Neural cell (in vitro differentiated cells): ENCODE data around the gene PUM1. TPM values are rescaled to one million over a fixed set of nuclear protein-coding genes. Genes with fewer than 3 reads are reported as not detected.

Experiments
- H2AFZ ChIP-seq: fragments of 200-600, 300-800 bp; sonication (generic), shearing (Covaris generic); 2 replicates; pipeline ENCODE4 v1.6.0; 2014; ENCODE audit warnings: low read depth, mild to moderate bottlenecking, antibody characterized with exemption, low read length, moderate library complexity
- H3F3A ChIP-seq: fragments of 200-600 bp; shearing (Covaris generic); 2 replicates; pipeline ENCODE4 v1.6.1; 2016; ENCODE audit warnings: mild to moderate bottlenecking, moderate library complexity, mixed read lengths, antibody characterized with exemption, low read length; ENCODE audit not compliant: insufficient read depth, poor library complexity, severe bottlenecking
- H3K27ac ChIP-seq: fragments of 200-600, 300-800 bp; sonication (generic), shearing (Covaris generic); 2 replicates; pipeline ENCODE4 v1.5.1; 2014; ENCODE audit warnings: mild to moderate bottlenecking, low read length, moderate library complexity
- H3K27me3 ChIP-seq: fragments of 300-800, 200-600 bp; sonication (generic), shearing (Covaris generic); 2 replicates; pipeline ENCODE4 v1.6.0; 2014; ENCODE audit warnings: mild to moderate bottlenecking, low read depth, low read length, moderate library complexity; ENCODE audit not compliant: insufficient read depth
- H3K36me3 ChIP-seq: fragments of 300-800, 200-600 bp; sonication (generic), shearing (Covaris generic); 2 replicates; pipeline ENCODE4 v1.5.1; 2014; ENCODE audit warnings: mild to moderate bottlenecking, antibody characterized with exemption, low read length, moderate library complexity; ENCODE audit not compliant: insufficient read depth
- H3K4me2 ChIP-seq: fragments of 300-800, 200-600 bp; sonication (generic), shearing (Covaris generic); 2 replicates; pipeline ENCODE4 v1.6.0; 2014; ENCODE audit warnings: mild to moderate bottlenecking, low read length
- H3K4me3 ChIP-seq: fragments of 300-800, 200-600 bp; sonication (generic), shearing (Covaris generic); 2 replicates; pipeline ENCODE4 v1.5.1; 2014; ENCODE audit warnings: mild to moderate bottlenecking, low read length, moderate library complexity
- H3K79me2 ChIP-seq: fragments of 200-600 bp; shearing (Covaris generic); replicated peaks from 2 replicates; pipeline ENCODE4 v1.6.0; 2014; ENCODE audit warnings: mild to moderate bottlenecking, low read length, moderate library complexity; ENCODE audit not compliant: insufficient read depth
- H3K9ac ChIP-seq: fragments of 300-800, 200-600 bp; sonication (generic), shearing (Covaris generic); 2 replicates; pipeline ENCODE4 v1.6.1; 2016; ENCODE audit warnings: mild to moderate bottlenecking, low read length, mixed read lengths
- H3K9me2 ChIP-seq: fragments of 200-600 bp; shearing (Covaris generic); 2 replicates; pipeline ENCODE4 v1.6.1; 2016; ENCODE audit warnings: mild to moderate bottlenecking, low read length, mixed read lengths; ENCODE audit not compliant: insufficient read depth
- H3K9me3 ChIP-seq: fragments of 200-600, 300-800 bp; sonication (generic), shearing (Covaris generic); 2 replicates; pipeline ENCODE4 v1.6.1; 2016; ENCODE audit warnings: mild to moderate bottlenecking, mixed run types, low read length, moderate library complexity, mixed read lengths
- H4K20me1 ChIP-seq: fragments of 200-600 bp; shearing (Covaris generic); 2 replicates; pipeline ENCODE4 v1.6.1; 2016; ENCODE audit warnings: mild to moderate bottlenecking, mixed run types; ENCODE audit not compliant: insufficient read depth
- EP300 ChIP-seq: fragments of 450-650 bp; conservative IDR thresholded peaks from 2 replicates; pipeline ENCODE4 v1.6.1; 2014; ENCODE audit warnings: antibody characterized with exemption, mild to moderate bottlenecking, moderate library complexity; ENCODE audit not compliant: poor library complexity, severe bottlenecking
- EZH2 ChIP-seq: fragments of 200-600, 300-800 bp; shearing (Covaris generic), sonication (generic); IDR thresholded peaks from 2 replicates; pipeline ENCODE4 v1.6.1; 2014; ENCODE audit warnings: antibody characterized with exemption, low read length, borderline replicate concordance, mild to moderate bottlenecking; ENCODE audit not compliant: insufficient read depth, poor library complexity, severe bottlenecking
- MXI1 ChIP-seq: fragments of 450-650 bp; conservative IDR thresholded peaks from 2 replicates; pipeline ENCODE4 v1.6.1; 2014; ENCODE audit warnings: antibody characterized with exemption, mild to moderate bottlenecking; ENCODE audit not compliant: poor library complexity, severe bottlenecking
- POLR2AphosphoS5 ChIP-seq: IDR thresholded peaks from 2 replicates; pipeline ENCODE4 v1.6.1; 2012
- RAD21 ChIP-seq: fragments of 450-650 bp; conservative IDR thresholded peaks from 2 replicates; pipeline ENCODE4 v1.6.1; 2014; ENCODE audit warnings: antibody characterized with exemption, mild to moderate bottlenecking, moderate library complexity
- SMC3 ChIP-seq: fragments of 450-650 bp; conservative IDR thresholded peaks from 2 replicates; pipeline ENCODE4 v1.6.1; 2014; ENCODE audit warnings: antibody characterized with exemption, mild to moderate bottlenecking, moderate library complexity; ENCODE audit not compliant: poor library complexity
- TAF1 ChIP-seq: IDR thresholded peaks from 2 replicates; pipeline ENCODE4 v1.6.1; 2012; ENCODE audit warnings: low read depth
- polyA plus RNA-seq: library from polyadenylated mRNA; depleted of rRNA; stranded (reverse); fragments of >200 nt; gene quantifications from 2 replicates; pipeline ENCODE4 v1.2.3, GENCODE V29; 2014
- TF ChIP-seq, protein P1 (sequence below): fragments of 450-650 bp; IDR thresholded peaks from 2 replicates; pipeline ENCODE4 v1.5.1; 2014; ENCODE audit warnings: antibody characterized with exemption, mild to moderate bottlenecking, moderate library complexity; ENCODE audit not compliant: poor library complexity, severe bottlenecking
- TF ChIP-seq, protein P2 (sequence below): IDR thresholded peaks from 2 replicates; pipeline ENCODE4 v1.6.1; 2012; ENCODE audit warnings: borderline replicate concordance

Gene PUM1
- polyA plus RNA-seq, 1 donor from 2014 or later: 60.8 TPM

DNA sequence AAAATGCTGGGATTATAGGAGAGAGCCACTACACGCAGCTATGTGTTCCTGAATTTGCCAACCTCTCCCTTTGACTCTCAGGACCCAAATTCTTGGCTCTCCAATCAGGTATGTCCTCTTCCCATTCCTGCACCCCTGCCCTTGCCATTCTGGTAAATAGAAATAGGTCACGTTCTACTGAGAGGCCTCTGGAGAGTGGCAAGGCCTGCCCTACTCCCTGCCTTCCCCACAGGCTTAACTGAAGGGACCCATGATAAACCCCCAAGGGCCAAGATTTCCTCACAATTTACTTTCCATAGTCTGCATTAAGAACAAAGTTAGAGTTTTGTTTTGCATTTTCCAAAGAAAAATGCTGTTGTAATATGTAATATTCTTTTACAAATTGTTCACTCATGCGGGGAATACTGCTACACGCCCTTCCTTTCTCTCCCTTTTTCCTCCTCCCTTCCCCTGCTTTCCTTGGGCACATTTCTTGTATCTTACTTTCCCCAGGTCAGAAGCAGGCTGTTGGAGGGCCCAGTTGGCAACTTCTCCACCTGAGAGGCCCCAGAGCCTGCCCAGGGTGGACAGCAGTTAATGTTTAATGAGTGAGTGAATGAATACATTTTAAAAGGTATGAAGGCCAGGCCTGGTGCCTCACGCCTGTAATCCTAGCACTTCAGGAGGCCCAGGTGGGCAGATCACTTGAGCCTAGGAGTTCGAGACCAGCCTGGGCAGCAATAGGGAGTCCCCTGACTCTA is 33.9 kb upstream of the PUM1 start:
- H3K79me2 ChIP-seq: no peaks in the 10 kb centered on the region
- no peaks in the 10 kb centered on the region for H4K20me1 ChIP-seq
- no peak overlapping the region for H3K9ac ChIP-seq
- no peak overlapping the region for H3K27ac ChIP-seq
- H2AFZ ChIP-seq: no peak overlapping the region
- H3K4me3 ChIP-seq: no peak overlapping the region
- H3K27me3 ChIP-seq: no peaks in the 10 kb centered on the region
- H3K4me2 ChIP-seq: no peak overlapping the region
- TF ChIP-seq TAF1 (no peak), SMC3 (no peak), POLR2AphosphoS5 (no peak), EZH2 (no peak), RAD21 (no peak), EP300 (no peak), MXI1 (no peak)
- TF ChIP-seq, protein P1, sequence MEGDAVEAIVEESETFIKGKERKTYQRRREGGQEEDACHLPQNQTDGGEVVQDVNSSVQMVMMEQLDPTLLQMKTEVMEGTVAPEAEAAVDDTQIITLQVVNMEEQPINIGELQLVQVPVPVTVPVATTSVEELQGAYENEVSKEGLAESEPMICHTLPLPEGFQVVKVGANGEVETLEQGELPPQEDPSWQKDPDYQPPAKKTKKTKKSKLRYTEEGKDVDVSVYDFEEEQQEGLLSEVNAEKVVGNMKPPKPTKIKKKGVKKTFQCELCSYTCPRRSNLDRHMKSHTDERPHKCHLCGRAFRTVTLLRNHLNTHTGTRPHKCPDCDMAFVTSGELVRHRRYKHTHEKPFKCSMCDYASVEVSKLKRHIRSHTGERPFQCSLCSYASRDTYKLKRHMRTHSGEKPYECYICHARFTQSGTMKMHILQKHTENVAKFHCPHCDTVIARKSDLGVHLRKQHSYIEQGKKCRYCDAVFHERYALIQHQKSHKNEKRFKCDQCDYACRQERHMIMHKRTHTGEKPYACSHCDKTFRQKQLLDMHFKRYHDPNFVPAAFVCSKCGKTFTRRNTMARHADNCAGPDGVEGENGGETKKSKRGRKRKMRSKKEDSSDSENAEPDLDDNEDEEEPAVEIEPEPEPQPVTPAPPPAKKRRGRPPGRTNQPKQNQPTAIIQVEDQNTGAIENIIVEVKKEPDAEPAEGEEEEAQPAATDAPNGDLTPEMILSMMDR: no peak
- TF ChIP-seq, protein P2, sequence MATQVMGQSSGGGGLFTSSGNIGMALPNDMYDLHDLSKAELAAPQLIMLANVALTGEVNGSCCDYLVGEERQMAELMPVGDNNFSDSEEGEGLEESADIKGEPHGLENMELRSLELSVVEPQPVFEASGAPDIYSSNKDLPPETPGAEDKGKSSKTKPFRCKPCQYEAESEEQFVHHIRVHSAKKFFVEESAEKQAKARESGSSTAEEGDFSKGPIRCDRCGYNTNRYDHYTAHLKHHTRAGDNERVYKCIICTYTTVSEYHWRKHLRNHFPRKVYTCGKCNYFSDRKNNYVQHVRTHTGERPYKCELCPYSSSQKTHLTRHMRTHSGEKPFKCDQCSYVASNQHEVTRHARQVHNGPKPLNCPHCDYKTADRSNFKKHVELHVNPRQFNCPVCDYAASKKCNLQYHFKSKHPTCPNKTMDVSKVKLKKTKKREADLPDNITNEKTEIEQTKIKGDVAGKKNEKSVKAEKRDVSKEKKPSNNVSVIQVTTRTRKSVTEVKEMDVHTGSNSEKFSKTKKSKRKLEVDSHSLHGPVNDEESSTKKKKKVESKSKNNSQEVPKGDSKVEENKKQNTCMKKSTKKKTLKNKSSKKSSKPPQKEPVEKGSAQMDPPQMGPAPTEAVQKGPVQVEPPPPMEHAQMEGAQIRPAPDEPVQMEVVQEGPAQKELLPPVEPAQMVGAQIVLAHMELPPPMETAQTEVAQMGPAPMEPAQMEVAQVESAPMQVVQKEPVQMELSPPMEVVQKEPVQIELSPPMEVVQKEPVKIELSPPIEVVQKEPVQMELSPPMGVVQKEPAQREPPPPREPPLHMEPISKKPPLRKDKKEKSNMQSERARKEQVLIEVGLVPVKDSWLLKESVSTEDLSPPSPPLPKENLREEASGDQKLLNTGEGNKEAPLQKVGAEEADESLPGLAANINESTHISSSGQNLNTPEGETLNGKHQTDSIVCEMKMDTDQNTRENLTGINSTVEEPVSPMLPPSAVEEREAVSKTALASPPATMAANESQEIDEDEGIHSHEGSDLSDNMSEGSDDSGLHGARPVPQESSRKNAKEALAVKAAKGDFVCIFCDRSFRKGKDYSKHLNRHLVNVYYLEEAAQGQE: no peak
- no peaks in the 10 kb centered on the region for H3K36me3 ChIP-seq
- no peaks in the 10 kb centered on the region for H3K9me3 ChIP-seq
- no peaks in the 10 kb centered on the region for H3F3A ChIP-seq
- H3K9me2 ChIP-seq: no peaks in the 10 kb centered on the region

DNA sequence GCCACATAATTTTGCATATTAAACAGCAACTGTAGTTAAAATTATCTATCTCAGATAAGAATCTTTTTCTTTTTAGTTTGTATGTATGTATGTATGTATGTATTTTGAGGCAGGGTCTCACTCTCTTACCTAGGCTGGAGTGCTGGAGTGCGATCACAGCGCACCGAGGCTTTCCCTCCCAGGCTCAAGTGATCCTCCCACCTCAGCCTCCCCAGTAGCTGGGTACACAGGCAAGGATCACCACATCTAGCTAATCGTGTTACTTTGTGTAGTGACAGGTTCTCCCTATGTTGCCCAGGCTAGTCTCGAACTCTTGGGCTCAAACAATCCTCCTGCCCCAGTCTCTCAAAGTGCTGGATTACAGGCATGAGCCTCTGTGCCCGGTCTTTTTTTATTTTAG is 30.5 kb upstream of the PUM1 start:
- Histone ChIP-seq H3K9me2 (no peaks in the 10 kb centered on the region), H3K4me3 (no peak overlapping the region), H3K36me3 (no peaks in the 10 kb centered on the region), H4K20me1 (no peaks in the 10 kb centered on the region), H3K27me3 (no peaks in the 10 kb centered on the region), H3F3A (no peaks in the 10 kb centered on the region), H3K79me2 (no peaks in the 10 kb centered on the region), H3K27ac (no peak overlapping the region), H2AFZ (no peak overlapping the region), H3K4me2 (no peak overlapping the region), H3K9me3 (no peaks in the 10 kb centered on the region), H3K9ac (no peak overlapping the region)
- TF ChIP-seq, protein P1: no peak
- TF ChIP-seq MXI1: no peak
- no peak for TF ChIP-seq EP300
- no peak for TF ChIP-seq EZH2
- TF ChIP-seq RAD21: no peak
- TF ChIP-seq, protein P2: no peak
- no peak for TF ChIP-seq TAF1
- no peak for TF ChIP-seq SMC3
- TF ChIP-seq POLR2AphosphoS5: no peak
